ENCODE results near the gene SIGLEC11. TPM values are rescaled to one million over a fixed set of nuclear protein-coding genes. Genes with fewer than 3 reads are reported as not detected.

The SIGLEC11 gene
- total RNA-seq, 2 experiments from 2014 or later: not detected

- intact Hi-C loops (cut with micrococcal nuclease; ENCODE audit: unreplicated experiment): no loop called here
- Histone ChIP-seq H2AFZ (ENCODE audit: low read length) (no peak overlapping the region), H3K9me3 (ENCODE audit: low read length) (no peaks in the 10 kb centered on the region), H4K20me1 (ENCODE audit: insufficient read depth, low read length) (no peaks in the 10 kb centered on the region), H3K27ac (ENCODE audit: low read depth, low read length, poor library complexity, severe bottlenecking) (no peak overlapping the region), H3K4me3 (ENCODE audit: low read depth, low read length, poor library complexity, severe bottlenecking) (no peak overlapping the region), H3K36me3 (ENCODE audit: insufficient read depth, low read length) (peaks cover 61% of the 10 kb centered on the region; the same call in 1 of the 2 replicates), H3K9me2 (ENCODE audit: insufficient read depth, low read length) (no peaks in the 10 kb centered on the region), H3K4me1 (ENCODE audit: insufficient read depth, low read length, poor library complexity, severe bottlenecking) (no peaks in the 10 kb centered on the region), H3K79me2 (ENCODE audit: insufficient read depth, low read depth, low read length) (no peaks in the 10 kb centered on the region), H3K4me2 (ENCODE audit: low read length) (no peak overlapping the region)
- ChIA-PET CTCF (ENCODE audit: unreplicated experiment) (no interaction called here), POLR2A (interaction anchor here (0.6 kb wide), 1 partner anchor 393 kb away, joined by 3 read pairs; no protein-coding TSS in a partner anchor)
- DNase-seq (ENCODE audit: low spot score): no peak
- no TSS peak for BruUV-seq (replicated peaks)
- TF ChIP-seq CTCF (conservative IDR thresholded peaks at IDR 0.05; ENCODE audit: low read length) (no peak), EZH2phosphoT487 (IDR thresholded peaks at IDR 0.05; ENCODE audit: borderline replicate concordance, low read depth, low read length) (no peak)
Observed at GRCh38 chr19:49999371-50000010, 38.5 kb upstream of the SIGLEC11 start.

- H3K27ac ChIP-seq (ENCODE audit: low read depth, low read length, poor library complexity, severe bottlenecking): no peak overlapping the region
- no TSS peak for BruUV-seq (replicated peaks)
- H3K9me3 ChIP-seq (ENCODE audit: low read length): no peaks in the 10 kb centered on the region
- ChIA-PET POLR2A (interaction anchor here (0.6 kb wide), 1 partner anchor 1352 kb away, joined by 3 read pairs; the partner anchor contains the start of gene CA11), CTCF (ENCODE audit: unreplicated experiment) (no interaction called here)
- no peaks in the 10 kb centered on the region for H3K9me2 ChIP-seq (ENCODE audit: insufficient read depth, low read length)
- H3K4me3 ChIP-seq (ENCODE audit: low read depth, low read length, poor library complexity, severe bottlenecking): no peak overlapping the region
- no peak overlapping the region for H3K4me2 ChIP-seq (ENCODE audit: low read length)
- H3K4me1 ChIP-seq (ENCODE audit: insufficient read depth, low read length, poor library complexity, severe bottlenecking): no peaks in the 10 kb centered on the region
- H3K79me2 ChIP-seq (ENCODE audit: insufficient read depth, low read depth, low read length): no peaks in the 10 kb centered on the region
- no peak overlapping the region for H2AFZ ChIP-seq (ENCODE audit: low read length)
- peaks cover 46% of the 10 kb centered on the region; the same call in 1 of the 2 replicates for H3K36me3 ChIP-seq (ENCODE audit: insufficient read depth, low read length)
- TF ChIP-seq CTCF (conservative IDR thresholded peaks at IDR 0.05; ENCODE audit: low read length) (no peak), EZH2phosphoT487 (IDR thresholded peaks at IDR 0.05; ENCODE audit: borderline replicate concordance, low read depth, low read length) (no peak)
- no peaks in the 10 kb centered on the region for H4K20me1 ChIP-seq (ENCODE audit: insufficient read depth, low read length)
- intact Hi-C loops (cut with micrococcal nuclease; ENCODE audit: unreplicated experiment): no loop called here
- peak; percentile 68 for DNase-seq (ENCODE audit: low spot score)
Observed at GRCh38 chr19:49997709-49998108, 36.7 kb upstream of the SIGLEC11 start.

GRCh38 chr19:49988433-49988832, 27.5 kb upstream of the SIGLEC11 start:
- POLR2A ChIA-PET: no interaction called here
- no peak overlapping the region for H3K4me2 ChIP-seq (ENCODE audit: low read length)
- H3K9me2 ChIP-seq (ENCODE audit: insufficient read depth, low read length): no peaks in the 10 kb centered on the region
- no peaks in the 10 kb centered on the region for H4K20me1 ChIP-seq (ENCODE audit: insufficient read depth, low read length)
- no peak for DNase-seq (ENCODE audit: low spot score)
- no peaks in the 10 kb centered on the region for H3K4me1 ChIP-seq (ENCODE audit: insufficient read depth, low read length, poor library complexity, severe bottlenecking)
- H3K79me2 ChIP-seq (ENCODE audit: insufficient read depth, low read depth, low read length): no peaks in the 10 kb centered on the region
- CTCF ChIA-PET (ENCODE audit: unreplicated experiment): no interaction called here
- no peaks in the 10 kb centered on the region for H3K9me3 ChIP-seq (ENCODE audit: low read length)
- intact Hi-C loops (cut with micrococcal nuclease; ENCODE audit: unreplicated experiment): no loop called here
- H3K4me3 ChIP-seq (ENCODE audit: low read depth, low read length, poor library complexity, severe bottlenecking): no peak overlapping the region
- peaks cover 8% of the 10 kb centered on the region; the same call in 1 of the 2 replicates for H3K36me3 ChIP-seq (ENCODE audit: insufficient read depth, low read length)
- H3K27ac ChIP-seq (ENCODE audit: low read depth, low read length, poor library complexity, severe bottlenecking): no peak overlapping the region
- no peak overlapping the region for H2AFZ ChIP-seq (ENCODE audit: low read length)
- BruUV-seq (replicated peaks): no TSS peak
- TF ChIP-seq CTCF (conservative IDR thresholded peaks at IDR 0.05; ENCODE audit: low read length): no peak
- TF ChIP-seq EZH2phosphoT487 (IDR thresholded peaks at IDR 0.05; ENCODE audit: borderline replicate concordance, low read depth, low read length): no peak

Data from OCI-LY7 (cell line).